Thyroid gland (tissue), 4 donors: ENCODE data around the gene QSOX2. TPM values are rescaled to one million over a fixed set of nuclear protein-coding genes. Genes with fewer than 3 reads are reported as not detected.

Experiments used
- DNase-seq, 2 donors: peaks; one replicate each; pipeline ENCODE4 v3.0.0-alpha.2; 2019
- H3K27ac ChIP-seq, 3 donors: fragments of 200-600 bp; sonication (generic); 1 replicate in 2 of 3; 2 replicates in 1 of 3; pipeline ENCODE4 v1.5.1; 2016 to 2019; ENCODE audit warnings: mild to moderate bottlenecking in 1 of 3, moderate library complexity in 1 of 3
- H3K27me3 ChIP-seq: fragments of 200-600 bp; sonication (generic); one replicate; pipeline ENCODE4 v1.5.1; 2019
- H3K36me3 ChIP-seq, 2 donors: fragments of 200-600 bp; sonication (generic); one replicate each; pipeline ENCODE4 v1.5.1; 2016 to 2019
- H3K4me1 ChIP-seq, 2 donors: fragments of 200-600 bp; sonication (generic); one replicate each; pipeline ENCODE4 v1.5.1; 2017 to 2019
- H3K4me3 ChIP-seq, 3 donors: fragments of 200-600 bp; sonication (generic); replicated peaks in 1 of 3; 1 replicate in 2 of 3; 2 replicates in 1 of 3; pipeline ENCODE4 v1.5.1; 2016; ENCODE audit warnings: mild to moderate bottlenecking in 1 of 3
- H3K9me3 ChIP-seq: fragments of 200-600 bp; sonication (generic); one replicate; pipeline ENCODE4 v1.5.1; 2017
- POLR2A ChIP-seq, 2 donors: fragments of 450-650 bp; IDR thresholded peaks; one replicate each; pipeline ENCODE4 v1.6.1; 2017; ENCODE audit warnings: antibody characterized with exemption in 2 of 2, mild to moderate bottlenecking in 2 of 2, moderate library complexity in 1 of 2
- WGBS, 2 donors: methylation state at CpG; one replicate each; pipeline ENCODE4 v1.1.5; 2017; 5-methylcytosine and 5-hydroxymethylcytosine counted together
- intact Hi-C: fragments of 100-400 bp; cut with DNase I; formaldehyde crosslinking; loops from one replicate; pipeline ENCODE4 v1.15.1; 2023
- total RNA-seq, 4 donors: library from RNA; depleted of rRNA; stranded (reverse); fragments of >200 nt; gene quantifications; one replicate each; pipeline ENCODE4 v1.2.3, GENCODE V29; 2016
- TF ChIP-seq, protein P1 (sequence below), 6 experiments: fragments of 200-600 bp in 3 of 6; fragments of 450-650 bp in 3 of 6; sonication (generic) in 3 of 6; IDR thresholded peaks; one replicate each; pipeline ENCODE4 v1.5.1; 2016 to 2019; ENCODE audit warnings: antibody characterized with exemption in 6 of 6, mild to moderate bottlenecking in 2 of 6, inconsistent platforms in 1 of 6, moderate library complexity in 1 of 6

Gene QSOX2
- total RNA-seq, 4 donors from 2014 or later = 8.9 to 19.1 (median 11.2) TPM

DNA sequence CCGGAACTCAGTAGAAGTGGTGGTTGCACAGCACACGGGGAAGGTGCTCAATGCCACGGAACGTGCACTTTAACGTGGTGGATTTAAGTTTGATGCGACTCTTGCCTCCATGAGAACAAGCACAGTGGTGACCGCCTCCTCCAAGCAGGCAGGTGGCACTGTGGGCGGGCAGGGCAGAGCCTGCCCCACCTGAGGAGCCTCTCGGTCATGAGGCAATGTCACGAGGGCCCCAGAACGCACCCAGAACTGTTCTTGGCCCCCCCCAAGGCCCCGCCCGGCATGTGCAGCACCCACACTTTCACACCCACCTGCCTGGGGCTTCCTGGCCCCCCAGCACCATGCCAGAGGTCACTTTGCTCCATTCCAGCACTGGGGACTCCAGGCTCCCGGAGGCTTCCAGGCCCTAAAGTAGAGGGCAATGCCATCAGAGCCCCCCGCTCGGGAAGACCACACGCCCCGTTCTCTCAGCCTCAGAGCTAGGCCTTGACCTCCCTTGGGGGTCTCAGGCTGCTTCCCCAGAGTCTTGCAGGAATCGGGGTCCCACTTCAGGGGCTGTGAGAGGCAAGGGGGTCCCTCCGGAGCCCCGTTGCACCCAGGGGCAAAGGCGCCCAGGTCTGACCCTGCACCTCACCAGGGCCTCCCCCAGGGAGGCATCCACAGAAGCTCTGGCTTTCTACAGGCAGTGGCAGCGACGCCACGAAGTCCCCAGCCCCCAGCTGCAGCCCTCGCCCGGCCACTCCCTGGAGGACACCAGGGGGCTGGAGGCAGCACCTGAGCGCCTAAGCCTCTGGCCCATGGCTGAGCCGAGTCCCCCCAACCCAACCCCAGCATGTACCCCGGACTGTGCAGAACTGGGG, 44.3 kb upstream of the QSOX2 start:
- Histone ChIP-seq H3K4me1 (peaks cover 0 to 5% of the 10 kb centered on the region in 2 donors), H3K27me3 (no peaks in the 10 kb centered on the region), H3K4me3 (no peak overlapping the region), H3K27ac (no peak overlapping the region), H3K36me3 (no peaks in the 10 kb centered on the region), H3K9me3 (no peaks in the 10 kb centered on the region)
- no peak for DNase-seq
- TF ChIP-seq POLR2A (IDR thresholded peaks at IDR 0.05) = no peak
- TF ChIP-seq, protein P1, sequence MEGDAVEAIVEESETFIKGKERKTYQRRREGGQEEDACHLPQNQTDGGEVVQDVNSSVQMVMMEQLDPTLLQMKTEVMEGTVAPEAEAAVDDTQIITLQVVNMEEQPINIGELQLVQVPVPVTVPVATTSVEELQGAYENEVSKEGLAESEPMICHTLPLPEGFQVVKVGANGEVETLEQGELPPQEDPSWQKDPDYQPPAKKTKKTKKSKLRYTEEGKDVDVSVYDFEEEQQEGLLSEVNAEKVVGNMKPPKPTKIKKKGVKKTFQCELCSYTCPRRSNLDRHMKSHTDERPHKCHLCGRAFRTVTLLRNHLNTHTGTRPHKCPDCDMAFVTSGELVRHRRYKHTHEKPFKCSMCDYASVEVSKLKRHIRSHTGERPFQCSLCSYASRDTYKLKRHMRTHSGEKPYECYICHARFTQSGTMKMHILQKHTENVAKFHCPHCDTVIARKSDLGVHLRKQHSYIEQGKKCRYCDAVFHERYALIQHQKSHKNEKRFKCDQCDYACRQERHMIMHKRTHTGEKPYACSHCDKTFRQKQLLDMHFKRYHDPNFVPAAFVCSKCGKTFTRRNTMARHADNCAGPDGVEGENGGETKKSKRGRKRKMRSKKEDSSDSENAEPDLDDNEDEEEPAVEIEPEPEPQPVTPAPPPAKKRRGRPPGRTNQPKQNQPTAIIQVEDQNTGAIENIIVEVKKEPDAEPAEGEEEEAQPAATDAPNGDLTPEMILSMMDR (IDR thresholded peaks at IDR 0.05) = no peak
- intact Hi-C loops = loop anchor here (10.0 kb wide), 2 partner anchors 115 to 145 kb away; no protein-coding TSS in a partner anchor
- WGBS, 2 donors = 96 to 97% methylated on average over 11 to 12 of the region's 30 CpGs

DNA sequence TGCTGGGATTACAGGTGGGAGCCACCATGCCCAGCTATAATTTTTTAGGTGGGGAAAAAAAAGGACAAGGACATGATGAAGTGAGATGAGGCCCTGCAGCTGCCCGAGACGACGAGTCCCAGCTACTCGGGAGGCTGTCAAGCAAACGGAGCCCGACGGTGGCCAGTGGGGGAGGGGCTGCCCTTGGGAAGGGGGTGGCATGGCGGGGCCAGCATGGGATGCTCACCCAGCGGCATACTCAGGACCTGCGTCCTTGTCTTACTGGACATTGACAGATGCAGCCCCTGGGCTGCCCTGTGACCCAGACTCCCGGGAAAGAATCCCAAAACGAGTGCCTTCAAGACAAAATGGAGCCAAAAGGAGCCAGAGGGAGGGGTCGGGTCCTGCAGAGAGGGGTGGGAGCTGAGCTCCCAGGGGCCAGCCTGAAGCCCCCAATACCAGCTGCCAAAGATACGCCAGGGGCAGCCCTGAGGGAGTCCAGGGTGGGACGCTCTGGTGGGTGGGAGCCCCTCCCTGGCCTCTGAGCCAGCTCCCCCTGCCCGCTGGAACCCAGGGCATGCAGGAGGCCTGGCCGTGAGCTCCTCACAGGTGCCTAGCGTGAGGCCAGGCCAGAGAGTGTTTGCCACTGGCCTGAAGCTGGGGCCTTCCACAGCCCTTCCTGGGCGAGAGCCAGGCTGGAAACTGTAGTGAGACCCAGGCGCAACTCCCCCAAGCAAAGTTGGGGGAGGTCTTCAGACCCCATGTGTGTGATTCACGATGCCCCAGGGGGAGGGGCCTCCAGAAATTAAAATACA, 42.5 kb upstream of the QSOX2 start:
- 64 to 74% methylated on average over 18 of the region's 21 CpGs for WGBS, 2 donors
- H3K4me3 ChIP-seq = no peak overlapping the region
- no peaks in the 10 kb centered on the region for H3K27me3 ChIP-seq
- no peaks in the 10 kb centered on the region for H3K9me3 ChIP-seq
- no peak overlapping the region for H3K27ac ChIP-seq
- TF ChIP-seq, protein P1 (IDR thresholded peaks at IDR 0.05) = no peak
- TF ChIP-seq POLR2A (IDR thresholded peaks at IDR 0.05) = no peak
- H3K4me1 ChIP-seq = peaks cover 4 to 11% of the 10 kb centered on the region in 2 donors
- no peak for DNase-seq
- intact Hi-C loops = loop anchor here (10.0 kb wide), 2 partner anchors 113 to 143 kb away; no protein-coding TSS in a partner anchor
- H3K36me3 ChIP-seq = no peaks in the 10 kb centered on the region

DNA sequence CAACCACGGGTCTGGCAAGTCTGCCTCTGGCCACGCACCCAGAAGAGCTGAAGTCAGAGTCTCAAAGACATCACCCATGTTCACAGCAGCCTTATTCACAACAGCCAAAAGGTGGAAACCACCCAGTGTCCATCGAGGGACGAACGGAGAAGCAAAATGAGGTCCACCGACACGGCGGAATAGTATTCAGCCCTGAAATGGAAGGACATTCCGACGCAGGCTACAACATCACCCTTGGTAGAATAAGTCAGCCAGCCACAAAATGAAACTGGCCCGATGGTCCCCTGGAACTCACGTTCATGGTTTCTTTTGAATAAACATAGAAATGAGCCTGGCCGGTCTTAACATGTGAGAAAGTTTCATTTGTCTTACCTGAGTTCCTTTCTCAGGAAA, 41.4 kb upstream of the QSOX2 start:
- intact Hi-C loops = loop anchor here (10.0 kb wide), 2 partner anchors 112 to 142 kb away; no protein-coding TSS in a partner anchor
- TF ChIP-seq POLR2A (IDR thresholded peaks at IDR 0.05) = no peak
- TF ChIP-seq, protein P1 (IDR thresholded peaks at IDR 0.05) = no peak
- no peak for DNase-seq
- Histone ChIP-seq H3K27me3 (no peaks in the 10 kb centered on the region), H3K4me1 (peaks cover 5 to 21% of the 10 kb centered on the region in 2 donors), H3K36me3 (no peaks in the 10 kb centered on the region), H3K9me3 (no peaks in the 10 kb centered on the region), H3K4me3 (no peak overlapping the region), H3K27ac (no peak overlapping the region)
- 92 to 94% methylated on average over 13 of the region's 13 CpGs for WGBS, 2 donors

DNA sequence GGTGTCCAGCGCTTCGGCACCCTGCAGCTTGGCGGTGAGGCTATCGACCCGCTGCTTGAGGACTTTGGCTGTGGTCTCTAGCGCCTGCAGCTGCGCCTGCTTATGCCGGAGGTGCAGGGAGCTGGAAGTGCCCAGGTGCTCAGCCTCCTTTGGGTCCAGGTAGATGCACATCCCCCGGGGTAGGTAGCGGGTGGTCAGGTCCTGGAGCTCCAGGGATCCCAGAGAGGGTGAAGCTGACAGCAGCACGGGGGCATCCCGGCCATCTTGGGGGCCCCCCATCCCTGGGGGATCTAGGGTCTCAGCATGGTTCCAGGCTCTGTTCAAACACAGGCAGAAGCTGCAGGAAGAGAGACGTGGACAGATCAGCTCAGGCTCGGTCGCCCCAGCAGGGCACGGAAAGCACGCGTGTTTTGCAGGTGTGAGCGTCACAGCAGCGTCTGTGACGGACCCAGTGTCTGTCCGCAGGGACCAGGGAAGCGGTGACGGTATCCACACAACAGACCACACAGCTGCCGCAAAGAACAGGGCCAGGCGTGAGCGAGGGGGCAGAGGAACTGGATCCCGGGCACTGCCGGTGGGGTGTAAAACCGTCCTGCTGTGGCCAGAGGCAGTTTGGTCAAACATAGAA, 40.9 kb upstream of the QSOX2 start:
- no peak for TF ChIP-seq POLR2A (IDR thresholded peaks at IDR 0.05)
- intact Hi-C loops = loop anchor here (10.0 kb wide), 2 partner anchors 112 to 142 kb away; no protein-coding TSS in a partner anchor
- 86 to 89% methylated on average over 19 to 23 of the region's 30 CpGs for WGBS, 2 donors
- no peaks in the 10 kb centered on the region for H3K9me3 ChIP-seq
- H3K4me3 ChIP-seq = no peak overlapping the region
- H3K4me1 ChIP-seq = peaks cover 5 to 21% of the 10 kb centered on the region in 2 donors
- no peaks in the 10 kb centered on the region for H3K27me3 ChIP-seq
- no peak overlapping the region for H3K27ac ChIP-seq
- no peaks in the 10 kb centered on the region for H3K36me3 ChIP-seq
- no peak for DNase-seq
